Mesendoderm (in vitro differentiated cells): Measurements from ENCODE around the gene HAPLN3.
A peak's percentile ranks its signal among the peaks of the same experiment; 100 is the strongest.

Experiments
- DNase-seq: peaks from one replicate; pipeline ENCODE4 v3.0.0; 2013
- H2AK5ac ChIP-seq: 2 replicates; pipeline ENCODE4 v1.6.1; 2013; ENCODE audit warnings: low read length, inconsistent platforms
- H2BK120ac ChIP-seq: 2 replicates; pipeline ENCODE4 v1.6.1; 2013; ENCODE audit warnings: low read depth, mild to moderate bottlenecking, low read length, moderate library complexity, mixed read lengths
- H2BK15ac ChIP-seq: replicated peaks from 2 replicates; pipeline ENCODE4 v1.6.1; 2013; ENCODE audit warnings: low read depth, mild to moderate bottlenecking, moderate library complexity
- H2BK5ac ChIP-seq: 2 replicates; pipeline ENCODE4 v1.6.1; 2013; ENCODE audit warnings: low read length, inconsistent platforms
- H3K18ac ChIP-seq: 2 replicates; pipeline ENCODE4 v1.6.1; 2013; ENCODE audit warnings: mild to moderate bottlenecking, low read length, mixed read lengths
- H3K23ac ChIP-seq: one replicate; pipeline ENCODE4 v1.6.1; 2013; ENCODE audit warnings: low read length
- H3K27ac ChIP-seq: 2 replicates; pipeline ENCODE4 v1.5.1; 2013; ENCODE audit warnings: low read depth, mild to moderate bottlenecking, inconsistent platforms, low read length, moderate library complexity
- H3K27me3 ChIP-seq: 2 replicates; pipeline ENCODE4 v1.6.1; 2013; ENCODE audit warnings: low read length, control low read depth, mild to moderate bottlenecking, inconsistent platforms; ENCODE audit not compliant: insufficient read depth, poor library complexity
- H3K36me3 ChIP-seq: 2 replicates; pipeline ENCODE4 v1.6.1; 2013; ENCODE audit warnings: low read length, inconsistent platforms; ENCODE audit not compliant: control insufficient read depth, insufficient read depth
- H3K4ac ChIP-seq: one replicate; pipeline ENCODE4 v1.6.1; 2013; ENCODE audit warnings: low read depth, mild to moderate bottlenecking, low read length, moderate library complexity
- H3K4me1 ChIP-seq: 2 replicates; pipeline ENCODE4 v1.6.1; 2013; ENCODE audit warnings: low read depth, low read length, inconsistent platforms; ENCODE audit not compliant: control insufficient read depth
- H3K4me2 ChIP-seq: 2 replicates; pipeline ENCODE4 v1.6.1; 2013; ENCODE audit warnings: low read length
- H3K4me3 ChIP-seq: 2 replicates; pipeline ENCODE4 v1.5.1; 2013; ENCODE audit warnings: mild to moderate bottlenecking, low read length
- H3K56ac ChIP-seq: one replicate; pipeline ENCODE4 v1.6.1; 2013; ENCODE audit warnings: low read length
- H3K79me1 ChIP-seq: 2 replicates; pipeline ENCODE4 v1.6.1; 2013; ENCODE audit warnings: low read length, inconsistent platforms
- H3K79me2 ChIP-seq: 2 replicates; pipeline ENCODE4 v1.6.1; 2013; ENCODE audit warnings: mild to moderate bottlenecking, low read length; ENCODE audit not compliant: control insufficient read depth, insufficient read depth
- H3K9ac ChIP-seq: 2 replicates; pipeline ENCODE4 v1.6.1; 2013; ENCODE audit warnings: low read length, inconsistent platforms
- H4K5ac ChIP-seq: one replicate; pipeline ENCODE4 v1.6.1; 2013; ENCODE audit warnings: low read length
- H4K8ac ChIP-seq: one replicate; pipeline ENCODE4 v1.6.1; 2013; ENCODE audit warnings: low read depth, mild to moderate bottlenecking, control low read depth, low read length, moderate library complexity
- WGBS: extraction: QIAGEN DNeasy Blood & Tissue Kit; methylation state at CpG from one replicate; pipeline ENCODE4 v1.1.7; 2013; ENCODE audit warnings: low lambda C conversion rate, missing lambda C conversion rate; ENCODE audit not compliant: insufficient coverage; ENCODE audit errors: extremely low coverage; 5-methylcytosine and 5-hydroxymethylcytosine counted together

The HAPLN3 gene

GRCh38 chr15:88900309-88900981 is 5.1 kb upstream of the HAPLN3 start:
- H2BK5ac ChIP-seq = no peak overlapping the region
- WGBS = no CpG with 5 or more reads among the region's 12 CpGs
- H4K5ac ChIP-seq = no peak overlapping the region
- H3K56ac ChIP-seq = no peak overlapping the region
- H3K36me3 ChIP-seq = peaks cover 4% of the 10 kb centered on the region
- no peaks in the 10 kb centered on the region for H3K79me2 ChIP-seq
- no peak overlapping the region for H3K4ac ChIP-seq
- no peak overlapping the region for H3K9ac ChIP-seq
- no peaks in the 10 kb centered on the region for H3K27me3 ChIP-seq
- peaks cover 4% of the 10 kb centered on the region for H3K4me1 ChIP-seq
- H4K8ac ChIP-seq = no peak overlapping the region
- no peak overlapping the region for H3K27ac ChIP-seq
- peaks cover 5% of the 10 kb centered on the region for H3K79me1 ChIP-seq
- H3K4me2 ChIP-seq = no peak overlapping the region
- H3K4me3 ChIP-seq = no peak overlapping the region
- no peak overlapping the region for H2AK5ac ChIP-seq
- no peak overlapping the region for H2BK15ac ChIP-seq
- no peak overlapping the region for H2BK120ac ChIP-seq
- H3K18ac ChIP-seq = no peak overlapping the region
- DNase-seq = peak; percentile 48
- no peak overlapping the region for H3K23ac ChIP-seq

GRCh38 chr15:88899251-88899650 is 3.9 kb upstream of the HAPLN3 start:
- Histone ChIP-seq H3K23ac (no peak overlapping the region), H3K4me2 (no peak overlapping the region), H4K8ac (no peak overlapping the region), H3K9ac (no peak overlapping the region), H3K36me3 (peaks cover 2% of the 10 kb centered on the region), H3K56ac (no peak overlapping the region), H3K79me2 (no peaks in the 10 kb centered on the region), H4K5ac (no peak overlapping the region), H3K4me1 (peaks cover 2% of the 10 kb centered on the region), H3K27me3 (no peaks in the 10 kb centered on the region), H3K27ac (no peak overlapping the region), H3K4ac (no peak overlapping the region), H3K4me3 (no peak overlapping the region), H2BK120ac (no peak overlapping the region), H3K18ac (no peak overlapping the region), H2BK5ac (no peak overlapping the region), H2AK5ac (no peak overlapping the region), H3K79me1 (peaks cover 4% of the 10 kb centered on the region), H2BK15ac (no peak overlapping the region)
- no CpG with 5 or more reads among the region's 9 CpGs for WGBS
- DNase-seq = no peak

- Histone ChIP-seq H3K79me2 (no peaks in the 10 kb centered on the region), H3K23ac (no peak overlapping the region), H2BK120ac (no peak overlapping the region), H3K56ac (no peak overlapping the region), H3K27me3 (no peaks in the 10 kb centered on the region), H3K9ac (no peak overlapping the region), H2BK5ac (no peak overlapping the region), H4K8ac (no peak overlapping the region), H3K27ac (no peak overlapping the region), H3K79me1 (peaks cover under 1% of the 10 kb centered on the region), H2AK5ac (no peak overlapping the region), H3K36me3 (peaks cover 2% of the 10 kb centered on the region), H3K4ac (no peak overlapping the region), H3K4me3 (no peak overlapping the region), H3K4me1 (peaks cover 2% of the 10 kb centered on the region), H3K18ac (no peak overlapping the region), H4K5ac (no peak overlapping the region), H3K4me2 (no peak overlapping the region), H2BK15ac (no peak overlapping the region)
- DNase-seq = no peak
- WGBS = no CpG with 5 or more reads among the region's 15 CpGs
Measured at GRCh38 chr15:88898736-88899135, 3.4 kb upstream of the HAPLN3 start.

- Histone ChIP-seq H3K23ac (no peak overlapping the region), H3K56ac (no peak overlapping the region), H3K36me3 (no peaks in the 10 kb centered on the region), H4K5ac (no peak overlapping the region), H3K79me2 (no peaks in the 10 kb centered on the region), H2BK5ac (no peak overlapping the region), H2BK15ac (no peak overlapping the region), H3K79me1 (no peaks in the 10 kb centered on the region), H3K4me2 (no peak overlapping the region), H3K27ac (no peak overlapping the region), H4K8ac (no peak overlapping the region), H3K4me3 (no peak overlapping the region), H2BK120ac (no peak overlapping the region), H3K4me1 (peaks cover 2% of the 10 kb centered on the region), H2AK5ac (no peak overlapping the region), H3K27me3 (no peaks in the 10 kb centered on the region), H3K9ac (no peak overlapping the region), H3K4ac (no peak overlapping the region), H3K18ac (no peak overlapping the region)
- DNase-seq = peak; percentile 54
- no CpG with 5 or more reads among the region's 12 CpGs for WGBS
Measured at GRCh38 chr15:88897456-88898194, 2.3 kb upstream of the HAPLN3 start.

- H3K4me1 ChIP-seq = peaks cover 2% of the 10 kb centered on the region
- no peak overlapping the region for H3K18ac ChIP-seq
- H2AK5ac ChIP-seq = no peak overlapping the region
- H3K56ac ChIP-seq = no peak overlapping the region
- no peaks in the 10 kb centered on the region for H3K27me3 ChIP-seq
- H3K4me3 ChIP-seq = no peak overlapping the region
- no peak overlapping the region for H3K9ac ChIP-seq
- no peak overlapping the region for H2BK15ac ChIP-seq
- no peak overlapping the region for H4K5ac ChIP-seq
- no peak for DNase-seq
- H2BK5ac ChIP-seq = no peak overlapping the region
- no peak overlapping the region for H3K4ac ChIP-seq
- H2BK120ac ChIP-seq = no peak overlapping the region
- H3K23ac ChIP-seq = no peak overlapping the region
- no CpG with 5 or more reads among the region's 8 CpGs for WGBS
- H3K4me2 ChIP-seq = no peak overlapping the region
- H3K27ac ChIP-seq = no peak overlapping the region
- H3K79me2 ChIP-seq = no peaks in the 10 kb centered on the region
- H3K36me3 ChIP-seq = no peaks in the 10 kb centered on the region
- no peaks in the 10 kb centered on the region for H3K79me1 ChIP-seq
- no peak overlapping the region for H4K8ac ChIP-seq
Measured at GRCh38 chr15:88897142-88897455, 1.8 kb upstream of the HAPLN3 start.
